Mesothelial cell of epicardium (in vitro differentiated cells): ENCODE results near the gene TSPAN18. TPM values are rescaled to one million over a fixed set of nuclear protein-coding genes. Genes with fewer than 3 reads are reported as not detected.

Experiments
- DNase-seq, 2 experiments: peaks; one replicate each; pipeline ENCODE4 v3.0.0; 2021; ENCODE audit warnings: low spot score in 2 of 2; ENCODE audit not compliant: unreplicated experiment in 2 of 2
- H3K27ac Mint-ChIP-seq: 2 replicates; pipeline ENCODE4 v1.8.0; 2021; ENCODE audit warnings: mixed read lengths
- H3K27me3 Mint-ChIP-seq: 2 replicates; pipeline ENCODE4 v1.8.0; 2021; ENCODE audit warnings: low read depth, mixed read lengths
- H3K36me3 Mint-ChIP-seq: 2 replicates; pipeline ENCODE4 v1.8.0; 2021; ENCODE audit warnings: mixed read lengths
- H3K4me1 Mint-ChIP-seq: 2 replicates; pipeline ENCODE4 v1.8.0; 2021; ENCODE audit warnings: mixed read lengths
- H3K4me3 Mint-ChIP-seq: 2 replicates; pipeline ENCODE4 v1.8.0; 2021; ENCODE audit warnings: mild to moderate bottlenecking, moderate library complexity, mixed read lengths
- H3K9me3 Mint-ChIP-seq: 2 replicates; pipeline ENCODE4 v1.8.0; 2021; ENCODE audit warnings: mixed read lengths
- CTCF ChIP-seq: fragments of 200-600 bp; sonication (generic); IDR thresholded peaks from one replicate; pipeline ENCODE4 v1.5.0; 2021; ENCODE audit warnings: antibody characterized with exemption; ENCODE audit not compliant: unreplicated experiment
- total RNA-seq: library from RNA; stranded (reverse); gene quantifications from 3 replicates; pipeline ENCODE4 v1.2.1, GENCODE V29; 2021

Gene TSPAN18
- total RNA-seq, 1 donor from 2014 or later: 47.4 TPM

GRCh38 chr11:44877571-44878497 lies 151.1 kb downstream of the TSPAN18 start:
- DNase-seq: peak in 1 of 2 experiments; percentile 59
- H3K9me3 Mint-ChIP-seq: no peaks in the 10 kb centered on the region
- H3K4me3 Mint-ChIP-seq: no peak overlapping the region

GRCh38 chr11:44878711-44879110 lies 151.9 kb downstream of the TSPAN18 start:
- H3K27ac Mint-ChIP-seq: no peak overlapping the region
- TF ChIP-seq CTCF: no peak
- H3K4me1 Mint-ChIP-seq: peaks cover 6% of the 10 kb centered on the region
- no peak for DNase-seq
- no peak overlapping the region for H3K4me3 Mint-ChIP-seq
- peaks cover 8% of the 10 kb centered on the region for H3K27me3 Mint-ChIP-seq
- H3K9me3 Mint-ChIP-seq: no peaks in the 10 kb centered on the region
- H3K36me3 Mint-ChIP-seq: no peaks in the 10 kb centered on the region

More at GRCh38 chr11:44877571-44878497, 151.1 kb downstream of the TSPAN18 start:
- TF ChIP-seq CTCF: no peak
- peaks cover 8% of the 10 kb centered on the region for H3K4me1 Mint-ChIP-seq
- H3K27ac Mint-ChIP-seq: no peak overlapping the region
- H3K27me3 Mint-ChIP-seq: peaks cover 6% of the 10 kb centered on the region
- H3K36me3 Mint-ChIP-seq: no peaks in the 10 kb centered on the region

- Mint-ChIP-seq H3K27ac (no peak overlapping the region), H3K36me3 (no peaks in the 10 kb centered on the region), H3K4me1 (peaks cover 6% of the 10 kb centered on the region), H3K4me3 (no peak overlapping the region), H3K27me3 (peaks cover 8% of the 10 kb centered on the region), H3K9me3 (no peaks in the 10 kb centered on the region)
- no peak for DNase-seq
- TF ChIP-seq CTCF: no peak
Measured at GRCh38 chr11:44879432-44879831, 152.7 kb downstream of the TSPAN18 start.

GRCh38 chr11:44880511-44880910 lies 153.7 kb downstream of the TSPAN18 start:
- H3K27ac Mint-ChIP-seq: no peak overlapping the region
- H3K4me1 Mint-ChIP-seq: peaks cover 10% of the 10 kb centered on the region
- no peak overlapping the region for H3K4me3 Mint-ChIP-seq
- no peak for TF ChIP-seq CTCF
- H3K9me3 Mint-ChIP-seq: no peaks in the 10 kb centered on the region
- DNase-seq: no peak
- peaks cover 8% of the 10 kb centered on the region for H3K27me3 Mint-ChIP-seq
- H3K36me3 Mint-ChIP-seq: no peaks in the 10 kb centered on the region

GRCh38 chr11:44880953-44881352 lies 154.2 kb downstream of the TSPAN18 start:
- TF ChIP-seq CTCF: no peak
- H3K27me3 Mint-ChIP-seq: peaks cover 8% of the 10 kb centered on the region
- peaks cover 14% of the 10 kb centered on the region for H3K4me1 Mint-ChIP-seq
- no peak overlapping the region for H3K27ac Mint-ChIP-seq
- H3K9me3 Mint-ChIP-seq: no peaks in the 10 kb centered on the region
- no peaks in the 10 kb centered on the region for H3K36me3 Mint-ChIP-seq
- no peak overlapping the region for H3K4me3 Mint-ChIP-seq
- DNase-seq: no peak
